TTC549 (cell line): ENCODE results near the gene YAF2.

Experiments
- FAIRE-seq: peaks from 2 replicates; lab custom pipeline; 2012; peaks lifted over from hg19 to GRCh38; lab: Jason Lieb, UNC

YAF2 gene, protein sequence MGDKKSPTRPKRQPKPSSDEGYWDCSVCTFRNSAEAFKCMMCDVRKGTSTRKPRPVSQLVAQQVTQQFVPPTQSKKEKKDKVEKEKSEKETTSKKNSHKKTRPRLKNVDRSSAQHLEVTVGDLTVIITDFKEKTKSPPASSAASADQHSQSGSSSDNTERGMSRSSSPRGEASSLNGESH

GRCh38 chr12:42238240-42239140 is at the start of gene YAF2:
Gene YAF2, minus strand, starts transcription at chr12:42238248. Its CDS starts 68 bp downstream, at chr12:42238180.
- FAIRE-seq = no peak

DNA sequence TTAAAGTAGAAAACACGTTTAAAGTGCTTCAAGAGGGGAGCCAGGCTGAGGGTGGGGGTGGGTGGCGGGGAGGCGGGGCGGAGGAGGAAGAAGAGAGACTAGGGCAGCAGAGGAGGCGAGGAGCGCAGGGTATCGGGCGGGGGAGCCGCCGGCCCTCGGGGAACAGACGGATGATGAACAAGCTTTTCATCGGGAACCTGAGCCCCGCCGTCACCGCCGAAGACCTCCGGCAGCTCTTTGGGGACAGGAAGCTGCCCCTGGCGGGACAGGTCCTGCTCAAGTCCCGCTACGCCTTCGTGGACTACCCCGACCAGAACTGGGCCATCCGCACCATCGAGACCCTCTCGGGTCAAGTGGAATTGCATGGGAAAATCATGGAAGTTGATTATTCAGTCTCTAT is 48.7 kb upstream of the YAF2 start:
- FAIRE-seq = no peak

- no peak for FAIRE-seq
Observed at GRCh38 chr12:42285431-42285830, 47.4 kb upstream of the YAF2 start.

DNA sequence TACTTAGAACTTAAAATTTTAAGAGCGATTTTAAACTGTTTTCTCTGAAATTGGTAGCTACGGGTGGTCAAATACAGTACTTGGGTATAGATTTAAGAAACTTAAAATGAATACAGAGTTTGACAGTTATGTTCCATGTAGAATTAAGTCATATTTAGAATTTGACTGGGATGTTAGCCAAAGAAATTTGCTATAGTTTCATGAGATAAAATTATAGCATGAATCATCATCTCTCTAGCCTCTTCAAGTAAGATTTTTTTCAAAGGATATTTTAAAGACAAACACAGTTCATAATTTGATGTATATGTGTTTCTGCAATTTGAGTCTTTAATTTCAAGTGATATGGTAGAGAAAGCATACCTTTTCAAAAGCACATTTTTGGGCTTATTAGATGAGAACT is 46.8 kb upstream of the YAF2 start:
- no peak for FAIRE-seq

GRCh38 chr12:42284157-42284556 is 46.1 kb upstream of the YAF2 start:
- FAIRE-seq = no peak

DNA sequence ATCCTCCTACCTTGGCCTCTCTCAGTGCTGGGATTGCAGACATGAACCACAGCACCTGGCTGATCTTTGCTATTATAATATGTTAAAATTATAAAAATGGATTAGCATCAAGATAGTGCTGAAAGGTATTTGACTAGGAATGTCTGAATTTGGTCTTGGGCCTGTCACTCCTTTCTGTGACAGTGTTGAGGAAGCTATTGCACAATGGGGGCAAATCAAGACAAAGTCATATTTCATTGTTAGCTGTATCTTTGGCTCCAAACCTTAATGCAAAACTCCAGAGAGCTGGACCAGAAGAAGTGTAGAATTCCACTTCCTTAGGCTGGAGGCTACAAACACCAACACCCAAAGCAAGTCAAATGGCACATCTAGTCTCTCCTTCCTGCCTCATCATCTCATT is 45.7 kb upstream of the YAF2 start:
- no peak for FAIRE-seq

DNA sequence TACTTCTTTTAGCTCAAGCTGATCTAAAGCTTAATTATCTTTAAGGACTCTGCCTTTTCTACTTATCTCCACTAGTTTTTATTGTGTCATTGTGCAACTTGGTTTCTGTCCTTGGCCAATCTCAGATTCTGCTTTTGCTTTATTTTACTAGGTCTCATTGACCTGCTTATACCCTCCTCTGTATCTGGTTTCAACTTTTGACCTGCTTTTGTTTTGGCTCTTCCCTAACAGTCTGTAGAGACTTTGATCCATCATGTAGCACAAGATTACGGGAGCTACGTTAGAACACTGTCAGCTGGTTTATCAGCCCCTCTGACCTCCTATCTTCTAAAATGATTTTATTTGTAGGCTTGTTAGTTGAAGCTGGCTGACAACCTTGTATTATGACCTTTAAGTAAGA is 44.2 kb upstream of the YAF2 start:
- no peak for FAIRE-seq

DNA sequence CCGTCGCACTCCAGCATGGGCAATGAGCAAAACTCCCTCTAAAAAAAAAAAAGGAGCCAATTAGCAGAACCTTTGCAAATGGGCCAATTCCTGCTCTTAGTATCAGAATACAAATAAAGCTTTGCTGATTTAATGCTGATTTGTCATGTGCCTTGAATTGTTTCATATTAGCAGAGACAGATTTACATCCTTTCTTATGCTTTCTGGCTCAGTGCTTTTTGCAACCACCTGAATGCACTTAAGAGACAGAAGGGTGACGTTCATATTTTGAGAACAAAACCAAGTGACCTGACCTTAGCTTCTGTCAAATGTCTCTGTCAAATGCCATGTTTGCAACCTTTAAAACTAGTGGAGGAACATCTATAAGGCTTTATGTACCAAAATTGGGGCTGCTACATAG is 43.8 kb upstream of the YAF2 start:
- no peak for FAIRE-seq

DNA sequence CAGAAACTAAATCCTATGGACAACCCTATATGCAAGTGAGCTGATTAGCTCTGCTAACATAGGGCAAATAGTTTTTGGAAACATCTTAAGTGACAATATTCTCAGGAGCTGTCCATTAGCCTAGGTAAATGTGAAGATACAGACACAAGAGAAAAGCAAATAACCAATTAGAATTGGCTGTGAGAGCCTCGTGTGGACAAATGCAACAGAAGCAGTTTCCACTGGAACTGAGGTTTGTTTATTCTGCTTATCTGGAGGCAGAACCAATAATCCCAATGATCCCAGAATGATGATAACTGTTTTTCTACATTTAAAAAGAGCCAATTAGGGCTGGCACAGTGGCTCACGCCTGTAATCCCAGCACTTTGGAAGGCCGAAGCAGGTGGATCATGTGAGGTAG is 43.2 kb upstream of the YAF2 start:
- no peak for FAIRE-seq

- FAIRE-seq = no peak
Observed at GRCh38 chr12:42278128-42278510, 40.1 kb upstream of the YAF2 start.

DNA sequence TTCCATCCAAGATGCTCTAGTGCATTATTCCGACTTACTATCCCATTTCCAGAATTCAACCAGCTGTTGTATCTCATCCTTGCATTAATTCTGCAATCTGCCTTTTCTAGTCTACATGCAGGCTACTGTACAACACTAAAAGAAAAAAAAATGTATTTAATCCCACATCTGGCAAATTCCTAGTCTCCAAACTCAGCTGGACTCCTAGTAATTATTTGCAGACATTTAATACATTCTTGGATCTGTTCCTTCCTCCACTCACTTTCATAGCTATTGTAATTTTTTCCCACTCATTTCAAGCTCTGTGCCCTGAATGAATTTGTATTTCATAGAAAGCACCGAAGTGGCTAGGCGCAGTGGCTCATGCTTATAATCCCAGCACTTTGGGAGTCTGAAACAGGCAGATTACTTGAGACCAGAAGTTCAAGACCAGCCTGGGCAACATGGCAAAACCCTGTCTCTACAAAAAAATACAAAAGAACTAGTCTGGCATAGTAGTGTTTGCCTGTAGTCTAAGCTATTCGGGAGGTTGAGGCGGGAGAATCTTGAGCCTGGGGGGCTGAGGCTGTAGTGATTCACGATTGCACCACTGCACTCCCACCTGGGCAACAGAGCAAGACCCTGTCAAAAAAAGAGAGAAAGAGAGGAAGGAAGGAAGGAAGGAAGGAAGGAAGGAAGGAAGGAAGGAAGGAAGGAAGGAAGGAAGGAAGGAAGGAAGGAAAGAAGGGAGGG is 39.5 kb upstream of the YAF2 start:
- FAIRE-seq = no peak

DNA sequence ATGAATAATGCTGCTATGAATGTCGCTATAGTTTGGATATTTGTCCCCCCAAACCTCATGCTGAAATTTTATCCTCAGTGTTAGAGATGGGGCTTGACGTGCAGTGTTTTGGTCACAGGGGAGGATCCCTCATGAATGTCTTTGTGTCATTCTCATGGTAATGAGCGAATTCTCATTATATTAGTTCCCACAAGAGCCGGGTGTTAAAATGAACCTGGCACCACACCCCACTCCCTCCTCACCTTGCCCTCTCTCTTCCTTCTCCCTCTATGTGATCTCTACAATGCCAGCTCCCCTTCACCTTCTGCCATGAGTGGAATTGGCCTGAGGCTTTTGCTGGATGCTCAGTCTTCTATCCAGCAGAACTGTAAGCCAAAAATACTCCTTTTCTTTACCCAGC is 37.5 kb upstream of the YAF2 start:
- no peak for FAIRE-seq

- FAIRE-seq = no peak
Observed at GRCh38 chr12:42273706-42274105, 35.7 kb upstream of the YAF2 start.

DNA sequence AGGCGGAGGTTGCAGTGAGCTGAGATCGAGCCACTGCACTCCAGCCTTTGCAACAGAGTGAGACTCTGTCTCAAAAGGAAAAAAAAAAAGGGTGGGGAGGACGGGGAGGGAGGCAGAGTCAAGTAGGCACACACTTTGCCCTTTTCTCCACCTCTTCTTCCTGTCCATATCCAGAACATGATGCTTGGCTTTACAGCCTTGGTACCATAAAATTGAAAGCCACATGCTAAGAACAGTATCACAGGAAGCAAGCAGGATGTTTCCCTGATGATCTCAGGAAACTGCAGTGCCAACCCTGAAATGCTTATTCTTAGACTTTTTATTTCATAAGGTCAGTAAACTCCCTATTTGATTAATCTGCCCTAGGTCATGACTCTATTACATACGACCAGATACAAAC is 32.5 kb upstream of the YAF2 start:
- FAIRE-seq = no peak

DNA sequence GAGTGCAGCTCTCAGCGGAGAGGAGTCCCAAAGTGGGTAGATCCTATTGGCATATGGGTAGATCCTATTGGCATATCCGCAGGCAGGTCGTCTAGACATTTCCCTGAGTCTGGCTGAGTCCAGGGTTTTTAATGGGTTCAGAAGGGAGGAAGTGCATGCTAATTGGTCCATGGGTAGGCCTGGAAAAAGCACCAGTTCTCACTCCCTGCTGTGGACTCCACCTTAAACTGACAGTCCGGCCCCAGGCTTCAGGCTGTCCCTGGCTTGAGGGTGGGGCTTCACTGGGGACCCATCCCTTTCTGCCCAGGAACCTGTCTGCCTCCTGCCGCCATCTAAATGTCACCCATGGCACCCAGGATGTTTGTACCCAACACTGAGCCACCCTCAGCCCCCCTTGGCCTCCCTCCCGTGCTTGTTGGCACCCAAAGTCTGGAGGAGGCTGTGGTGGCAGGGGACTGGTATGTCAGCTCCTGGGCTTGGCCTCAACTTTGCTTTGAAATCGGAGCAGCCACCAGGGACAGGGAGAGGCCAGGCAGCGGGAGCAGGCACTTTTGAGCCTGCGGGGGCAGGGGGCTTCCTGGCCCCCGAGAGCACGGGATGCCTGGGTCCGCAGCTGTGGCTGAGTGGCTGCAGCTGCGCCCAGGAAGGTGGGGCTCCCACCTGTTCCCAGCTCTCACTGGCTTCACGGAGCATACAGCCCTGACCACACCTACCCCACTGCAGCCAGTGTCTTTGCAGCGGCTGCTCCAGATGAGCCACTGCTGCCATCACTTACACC is 29.6 kb upstream of the YAF2 start:
- FAIRE-seq = no peak

DNA sequence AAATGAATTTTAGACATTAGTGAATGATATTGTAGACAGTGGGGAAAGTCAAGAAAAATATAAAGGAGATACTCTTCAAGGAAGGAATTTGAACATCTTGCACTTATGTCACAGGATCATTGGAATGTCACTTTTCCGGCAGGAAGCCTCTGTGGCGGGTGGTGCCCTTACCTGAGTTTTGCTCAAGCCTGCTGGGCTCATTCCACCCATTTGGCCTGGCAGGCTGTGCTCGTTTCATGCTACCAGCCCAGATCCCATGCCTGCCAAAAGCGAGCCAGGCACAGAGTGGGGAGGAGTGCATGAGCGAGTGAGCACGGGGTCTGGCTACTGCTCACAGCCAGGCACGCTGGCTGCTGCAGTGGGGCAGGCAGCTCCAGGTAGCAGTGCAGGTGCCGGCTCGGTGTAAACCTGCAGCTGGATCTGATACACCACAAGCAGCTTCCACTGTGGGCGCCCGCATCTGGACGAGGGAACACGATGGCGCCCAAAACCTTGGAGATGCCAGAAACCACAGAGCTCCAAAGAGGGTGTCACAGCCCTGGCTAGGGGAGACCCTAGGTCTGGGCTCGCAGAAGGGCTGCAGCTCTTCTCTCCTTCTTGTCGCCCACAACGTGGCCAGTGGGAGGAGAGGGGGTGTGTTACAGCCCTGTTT is 28.7 kb upstream of the YAF2 start:
- no peak for FAIRE-seq

GRCh38 chr12:42262271-42262670 is 24.2 kb upstream of the YAF2 start:
- no peak for FAIRE-seq

- no peak for FAIRE-seq
Observed at GRCh38 chr12:42261708-42262107, 23.7 kb upstream of the YAF2 start.

GRCh38 chr12:42260518-42260917 is 22.5 kb upstream of the YAF2 start:
- no peak for FAIRE-seq

- FAIRE-seq = no peak
Observed at GRCh38 chr12:42259699-42260098, 21.7 kb upstream of the YAF2 start.

DNA sequence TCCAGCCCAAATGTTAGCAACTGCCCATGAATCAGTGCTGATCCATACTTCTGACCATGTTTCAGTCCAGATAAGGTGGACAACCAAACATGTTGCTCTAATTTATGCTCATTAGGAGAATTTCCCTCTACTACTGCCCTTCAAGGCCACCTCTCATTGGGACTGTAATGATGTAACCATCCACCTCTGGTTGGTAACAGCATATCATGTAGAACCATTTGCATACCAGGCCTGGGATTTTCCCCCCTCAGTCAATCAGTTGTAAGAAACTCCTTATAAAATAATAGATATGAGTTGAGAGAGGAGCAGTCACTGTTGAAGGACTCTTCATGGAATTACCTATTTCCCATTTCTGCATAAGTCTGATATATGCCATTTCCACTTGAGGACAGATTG is 17.8 kb upstream of the YAF2 start:
- no peak for FAIRE-seq
